Neural cell (in vitro differentiated cells): Measurements from ENCODE around the gene SURF2. TPM values are rescaled to one million over a fixed set of nuclear protein-coding genes. Genes with fewer than 3 reads are reported as not detected.

Source experiments
- H2AFZ ChIP-seq: fragments of 200-600, 300-800 bp; sonication (generic), shearing (Covaris generic); 2 replicates; pipeline ENCODE4 v1.6.0; 2014; ENCODE audit warnings: low read depth, mild to moderate bottlenecking, antibody characterized with exemption, low read length, moderate library complexity
- H3F3A ChIP-seq: fragments of 200-600 bp; shearing (Covaris generic); 2 replicates; pipeline ENCODE4 v1.6.1; 2016; ENCODE audit warnings: mild to moderate bottlenecking, moderate library complexity, mixed read lengths, antibody characterized with exemption, low read length; ENCODE audit not compliant: insufficient read depth, poor library complexity, severe bottlenecking
- H3K27ac ChIP-seq: fragments of 200-600, 300-800 bp; sonication (generic), shearing (Covaris generic); 2 replicates; pipeline ENCODE4 v1.5.1; 2014; ENCODE audit warnings: mild to moderate bottlenecking, low read length, moderate library complexity
- H3K27me3 ChIP-seq: fragments of 300-800, 200-600 bp; sonication (generic), shearing (Covaris generic); 2 replicates; pipeline ENCODE4 v1.6.0; 2014; ENCODE audit warnings: mild to moderate bottlenecking, low read depth, low read length, moderate library complexity; ENCODE audit not compliant: insufficient read depth
- H3K36me3 ChIP-seq: fragments of 300-800, 200-600 bp; sonication (generic), shearing (Covaris generic); 2 replicates; pipeline ENCODE4 v1.5.1; 2014; ENCODE audit warnings: mild to moderate bottlenecking, antibody characterized with exemption, low read length, moderate library complexity; ENCODE audit not compliant: insufficient read depth
- H3K4me2 ChIP-seq: fragments of 300-800, 200-600 bp; sonication (generic), shearing (Covaris generic); 2 replicates; pipeline ENCODE4 v1.6.0; 2014; ENCODE audit warnings: mild to moderate bottlenecking, low read length
- H3K4me3 ChIP-seq: fragments of 300-800, 200-600 bp; sonication (generic), shearing (Covaris generic); 2 replicates; pipeline ENCODE4 v1.5.1; 2014; ENCODE audit warnings: mild to moderate bottlenecking, low read length, moderate library complexity
- H3K79me2 ChIP-seq: fragments of 200-600 bp; shearing (Covaris generic); replicated peaks from 2 replicates; pipeline ENCODE4 v1.6.0; 2014; ENCODE audit warnings: mild to moderate bottlenecking, low read length, moderate library complexity; ENCODE audit not compliant: insufficient read depth
- H3K9ac ChIP-seq: fragments of 300-800, 200-600 bp; sonication (generic), shearing (Covaris generic); 2 replicates; pipeline ENCODE4 v1.6.1; 2016; ENCODE audit warnings: mild to moderate bottlenecking, low read length, mixed read lengths
- H3K9me2 ChIP-seq: fragments of 200-600 bp; shearing (Covaris generic); 2 replicates; pipeline ENCODE4 v1.6.1; 2016; ENCODE audit warnings: mild to moderate bottlenecking, low read length, mixed read lengths; ENCODE audit not compliant: insufficient read depth
- H3K9me3 ChIP-seq: fragments of 200-600, 300-800 bp; sonication (generic), shearing (Covaris generic); 2 replicates; pipeline ENCODE4 v1.6.1; 2016; ENCODE audit warnings: mild to moderate bottlenecking, mixed run types, low read length, moderate library complexity, mixed read lengths
- H4K20me1 ChIP-seq: fragments of 200-600 bp; shearing (Covaris generic); 2 replicates; pipeline ENCODE4 v1.6.1; 2016; ENCODE audit warnings: mild to moderate bottlenecking, mixed run types; ENCODE audit not compliant: insufficient read depth
- EP300 ChIP-seq: fragments of 450-650 bp; conservative IDR thresholded peaks from 2 replicates; pipeline ENCODE4 v1.6.1; 2014; ENCODE audit warnings: antibody characterized with exemption, mild to moderate bottlenecking, moderate library complexity; ENCODE audit not compliant: poor library complexity, severe bottlenecking
- EZH2 ChIP-seq: fragments of 200-600, 300-800 bp; shearing (Covaris generic), sonication (generic); IDR thresholded peaks from 2 replicates; pipeline ENCODE4 v1.6.1; 2014; ENCODE audit warnings: antibody characterized with exemption, low read length, borderline replicate concordance, mild to moderate bottlenecking; ENCODE audit not compliant: insufficient read depth, poor library complexity, severe bottlenecking
- POLR2AphosphoS5 ChIP-seq: IDR thresholded peaks from 2 replicates; pipeline ENCODE4 v1.6.1; 2012
- REST ChIP-seq: IDR thresholded peaks from 2 replicates; pipeline ENCODE4 v1.6.1; 2012; ENCODE audit warnings: borderline replicate concordance
- polyA plus RNA-seq: library from polyadenylated mRNA; depleted of rRNA; stranded (reverse); fragments of >200 nt; gene quantifications from 2 replicates; pipeline ENCODE4 v1.2.3, GENCODE V29; 2014
- small RNA-seq, 3 experiments: library from RNA; depleted of rRNA; stranded (forward); fragments of <200 nt; gene quantifications; one replicate each; pipeline ENCODE3, GENCODE V24; 2012

The SURF2 gene
- polyA plus RNA-seq, 1 donor from 2014 or later = 36.4 TPM

DNA sequence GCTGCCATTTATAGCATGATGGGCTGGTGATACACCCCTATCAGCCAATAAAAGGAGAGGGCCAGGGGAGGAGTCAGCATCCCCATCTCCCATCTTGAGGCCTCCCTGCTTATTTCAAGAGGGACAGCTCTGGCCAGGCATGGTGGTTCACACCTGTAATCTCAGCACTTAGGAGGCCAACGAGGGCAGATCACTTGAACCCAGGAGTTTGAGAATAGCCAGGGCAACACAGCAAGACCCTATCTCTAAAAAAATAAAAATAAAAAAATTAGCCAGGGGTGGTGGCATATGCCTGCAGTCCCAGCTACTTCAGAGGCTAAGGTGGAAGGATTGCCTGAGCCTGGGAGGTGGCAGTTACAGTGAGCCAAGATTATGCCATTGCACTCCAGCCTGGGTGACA lies 51.7 kb downstream of the SURF2 start:
- Histone ChIP-seq H3K27ac (no peak overlapping the region), H3K79me2 (no peaks in the 10 kb centered on the region), H3K36me3 (no peaks in the 10 kb centered on the region), H3F3A (no peaks in the 10 kb centered on the region), H3K9me3 (no peaks in the 10 kb centered on the region), H3K4me2 (no peak overlapping the region), H3K27me3 (no peaks in the 10 kb centered on the region), H3K9ac (no peak overlapping the region), H4K20me1 (no peaks in the 10 kb centered on the region), H3K4me3 (no peak overlapping the region), H3K9me2 (no peaks in the 10 kb centered on the region), H2AFZ (no peak overlapping the region)
- no peak for TF ChIP-seq POLR2AphosphoS5
- no peak for TF ChIP-seq REST
- no peak for TF ChIP-seq EP300
- no peak for TF ChIP-seq EZH2

Small RNA genes within 50 kb of the gene (small RNA-seq; reads per million reads assigned to genes)
- gene RF00019 (0 to 1.2 (median 0) reads per million in 3 experiments), gene SNORD24 (0 reads per million in 3 experiments), gene SNORD36A (0 reads per million in 3 experiments), gene SNORD36B (0 reads per million in 3 experiments), gene SNORD36C (0 reads per million in 3 experiments)

Other genes starting within 250 kb of the SURF2 start
- gene RALGDS, start 235.3 kb upstream of the SURF2 start, polyA plus RNA-seq = 174 and 253 TPM in 2 replicates
- not detected in 2 replicates for gene GBGT1, start 192.6 kb upstream of the SURF2 start, polyA plus RNA-seq
- not detected in 2 replicates for gene OBP2B, start 147.3 kb upstream of the SURF2 start, polyA plus RNA-seq
- not detected in 2 replicates for gene ABO, start 81.3 kb upstream of the SURF2 start, polyA plus RNA-seq
- 20.7 and 21.8 TPM in 2 replicates for gene SURF6, start 20.4 kb upstream of the SURF2 start, polyA plus RNA-seq
- gene MED22, start 8.4 kb upstream of the SURF2 start, polyA plus RNA-seq = 57.5 and 62.5 TPM in 2 replicates
- 1,931 and 1,987 TPM in 2 replicates for gene RPL7A, start 8.3 kb upstream of the SURF2 start, polyA plus RNA-seq
- 32.3 and 37.8 TPM in 2 replicates for gene SURF1, start 63 bp upstream of the SURF2 start, polyA plus RNA-seq
- 65.2 and 78.3 TPM in 2 replicates for gene SURF4, start 19.5 kb downstream of the SURF2 start, polyA plus RNA-seq
- gene STKLD1, start 19.8 kb downstream of the SURF2 start, polyA plus RNA-seq = 1.1 and 3.4 TPM in 2 replicates
- 15.0 and 16.1 TPM in 2 replicates for gene REXO4, start 61.5 kb downstream of the SURF2 start, polyA plus RNA-seq
- gene ADAMTS13, start 65.8 kb downstream of the SURF2 start, polyA plus RNA-seq = 13.5 and 24.8 TPM in 2 replicates
- gene CACFD1, start 103.4 kb downstream of the SURF2 start, polyA plus RNA-seq = 75.4 and 78.0 TPM in 2 replicates
- 11.5 and 17.9 TPM in 2 replicates for gene SLC2A6, start 122.5 kb downstream of the SURF2 start, polyA plus RNA-seq
- not detected in 2 replicates for gene MYMK, start 168.4 kb downstream of the SURF2 start, polyA plus RNA-seq
- 0.30 and 0.85 TPM in 2 replicates for gene ADAMTSL2, start 178.2 kb downstream of the SURF2 start, polyA plus RNA-seq